ENCODE data around the gene BNC2.

- TF ChIP-seq CTCF (IDR thresholded peaks at IDR 0.05) (no peak), POLR2A (IDR thresholded peaks at IDR 0.05) (no peak)
Measured at GRCh38 chr9:16625811-16626210, 244.7 kb downstream of the BNC2 start.

Measured in right lobe of liver (tissue), 4 donors.